Stimulated activated CD8-positive, alpha-beta memory T cell treated with anti-CD3 and anti-CD28 coated beads, Interleukin-15, amount 100 ng/mL, for 1 hour (primary cell): ENCODE results near the gene NOL11.
A peak's percentile ranks its signal among the peaks of the same experiment; 100 is the strongest.
"Not testable (repeated sequence)": the region's sequence is repeated elsewhere in the genome, so short reads cannot be mapped to it uniquely, and the experiment has no call there.

Source experiments
- DNase-seq: peaks from one replicate; pipeline ENCODE4 v3.0.0-alpha.2; 2020; ENCODE audit warnings: low read depth

Gene NOL11

DNA sequence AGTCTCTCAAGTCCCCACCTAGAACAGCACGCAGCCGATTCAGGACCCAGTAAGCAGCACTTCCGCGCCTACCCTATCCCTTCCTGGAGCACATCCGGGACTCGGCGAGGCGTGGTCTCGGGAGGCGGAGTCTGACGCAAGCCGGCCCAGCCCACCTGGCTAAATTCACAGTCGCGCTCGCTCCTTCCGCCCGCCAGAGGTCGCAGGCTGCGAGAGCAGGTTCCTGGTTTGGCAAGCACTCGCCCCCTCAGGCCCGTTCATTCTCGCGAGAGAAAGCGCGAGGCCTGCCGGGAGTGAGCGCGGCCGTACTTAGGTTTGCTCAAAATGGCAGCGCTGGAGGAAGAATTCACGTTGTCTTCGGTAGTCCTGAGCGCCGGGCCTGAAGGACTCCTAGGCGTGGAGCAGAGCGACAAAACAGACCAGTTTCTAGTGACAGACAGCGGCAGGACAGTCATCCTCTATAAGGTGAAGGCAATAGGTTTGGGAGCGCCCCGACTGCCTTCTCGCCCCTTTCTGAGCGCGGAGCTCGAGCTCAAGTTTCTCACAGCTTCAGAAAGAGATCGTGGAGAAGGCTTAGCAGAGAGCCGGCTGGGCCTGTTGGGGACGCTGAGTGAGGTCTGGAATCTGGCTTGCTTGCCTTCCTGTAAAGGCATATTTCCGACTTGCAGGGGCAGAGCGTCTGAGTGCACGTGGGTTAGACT is at the start of gene NOL11:
Gene NOL11 (plus strand): TSS at position 313 of the 701 bp plus-strand sequence. CDS start 12 bp downstream, at position 325.
- DNase-seq: peak; percentile 98

DNA sequence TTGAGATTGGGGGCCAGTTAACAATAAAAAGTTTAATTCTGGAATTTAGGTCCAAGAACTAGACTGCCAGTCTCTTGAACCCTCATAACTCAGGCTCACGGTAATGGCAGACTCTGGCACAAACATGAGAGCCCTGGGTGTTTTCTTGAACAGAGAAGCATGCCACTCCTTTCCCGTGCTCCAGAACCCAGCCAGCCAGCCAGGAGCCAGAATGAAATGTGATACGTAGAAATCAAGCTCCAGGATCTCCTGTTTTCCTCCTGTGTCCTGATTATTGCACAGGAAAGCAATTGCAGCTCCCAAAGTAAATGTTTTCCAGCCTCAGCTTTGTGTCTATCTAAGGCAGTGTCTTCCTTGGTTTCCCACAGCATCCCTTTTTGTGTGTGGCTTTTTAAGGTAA is 46.2 kb upstream of the NOL11 start:
- DNase-seq: no peak

DNA sequence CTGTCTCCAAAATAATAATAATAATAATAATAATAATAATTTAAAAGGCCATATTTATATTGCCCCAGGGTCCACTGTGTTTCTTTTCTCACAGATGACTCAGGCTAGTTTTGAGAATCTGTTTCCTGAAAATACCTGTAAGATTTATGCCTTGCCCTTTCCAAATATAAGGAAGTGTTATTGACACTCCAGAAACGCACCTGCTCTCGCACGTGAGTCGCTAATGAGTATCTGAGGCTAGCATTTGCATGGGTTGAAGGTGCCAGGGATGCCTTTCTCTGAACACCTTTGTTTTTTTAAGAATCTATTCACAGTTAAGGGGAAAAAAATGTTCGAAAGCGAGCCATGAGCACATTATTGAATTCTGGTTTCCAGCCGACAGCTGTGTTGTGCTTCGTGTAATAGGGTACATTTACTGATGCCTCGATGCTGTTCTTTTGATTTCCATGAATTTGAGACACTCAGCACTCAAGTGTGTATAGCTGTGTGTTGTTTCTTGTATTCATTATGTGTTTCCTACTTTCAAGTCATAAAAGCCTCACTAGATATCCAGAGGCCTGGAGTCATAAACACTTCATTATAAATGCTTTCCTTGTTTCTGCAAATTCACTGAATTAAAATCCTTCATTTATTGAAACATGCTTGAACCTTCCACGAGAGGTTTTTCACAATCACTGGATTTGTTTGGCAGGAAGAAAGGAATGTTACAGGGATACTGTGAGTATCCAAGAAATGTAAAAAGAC is 45.0 kb upstream of the NOL11 start:
- no peak for DNase-seq

- no peak for DNase-seq
Observed at GRCh38 chr17:67675481-67675880, 42.3 kb upstream of the NOL11 start.

GRCh38 chr17:67676305-67676704 is 41.4 kb upstream of the NOL11 start:
- no peak for DNase-seq

- DNase-seq: no peak
Observed at GRCh38 chr17:67678414-67678813, 39.3 kb upstream of the NOL11 start.

DNA sequence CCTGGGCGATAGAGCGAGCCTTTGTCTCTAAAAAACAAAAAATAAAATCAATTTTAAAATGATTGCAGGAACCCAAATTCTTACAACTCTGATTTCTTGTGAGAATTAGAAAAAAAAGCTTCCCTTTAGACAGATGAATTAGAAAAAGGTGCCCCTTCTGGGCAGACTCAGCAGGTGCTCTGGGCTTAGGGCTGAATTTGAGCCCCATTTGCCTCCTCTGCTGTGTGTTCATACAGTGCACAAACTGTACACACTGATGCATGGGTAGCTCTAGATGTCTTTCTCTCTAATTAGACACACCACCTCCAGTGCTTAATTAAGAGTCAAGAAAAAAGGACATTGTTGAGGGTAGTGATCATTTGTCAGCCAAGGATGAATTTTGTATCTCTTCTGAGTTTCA is 38.5 kb upstream of the NOL11 start:
- DNase-seq: no peak

- no peak for DNase-seq
Observed at GRCh38 chr17:67679721-67680120, 38.0 kb upstream of the NOL11 start.

DNA sequence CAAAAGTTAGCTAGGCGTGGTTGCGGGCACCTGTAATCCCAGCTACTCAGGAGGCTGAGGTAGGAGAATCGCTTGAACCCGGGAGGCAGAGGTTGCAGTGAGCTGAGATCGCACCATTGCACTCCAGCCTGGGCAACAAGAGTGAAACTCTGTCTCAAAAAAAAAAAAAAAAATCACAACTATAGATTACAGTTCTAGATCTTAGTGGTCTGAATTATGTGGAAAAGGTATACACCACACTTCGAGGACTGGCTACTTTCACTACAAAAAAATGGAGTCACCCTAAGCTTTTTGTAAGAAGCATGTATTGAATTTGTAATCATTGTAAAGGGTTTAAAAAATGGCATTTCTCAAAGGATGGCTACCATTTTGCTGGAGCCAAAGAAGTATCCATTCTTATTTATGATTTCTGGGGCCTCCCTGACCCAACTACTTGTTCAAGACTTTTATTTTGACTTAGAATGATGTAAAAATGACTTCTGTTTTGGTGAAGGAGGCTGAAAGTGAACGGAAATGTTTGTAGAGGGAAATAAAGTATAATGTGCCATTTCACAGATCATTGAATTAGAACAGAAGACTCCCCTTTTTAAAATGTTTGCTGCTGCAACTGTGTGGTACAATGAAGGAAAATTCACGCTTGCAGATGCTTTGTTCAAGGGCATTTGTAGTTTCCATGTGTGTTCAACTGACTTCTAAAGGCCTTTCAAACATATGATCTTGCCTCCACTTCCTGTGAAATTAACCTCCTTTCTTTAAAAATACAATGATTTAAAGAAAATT is 37.1 kb upstream of the NOL11 start:
- DNase-seq: no peak

DNA sequence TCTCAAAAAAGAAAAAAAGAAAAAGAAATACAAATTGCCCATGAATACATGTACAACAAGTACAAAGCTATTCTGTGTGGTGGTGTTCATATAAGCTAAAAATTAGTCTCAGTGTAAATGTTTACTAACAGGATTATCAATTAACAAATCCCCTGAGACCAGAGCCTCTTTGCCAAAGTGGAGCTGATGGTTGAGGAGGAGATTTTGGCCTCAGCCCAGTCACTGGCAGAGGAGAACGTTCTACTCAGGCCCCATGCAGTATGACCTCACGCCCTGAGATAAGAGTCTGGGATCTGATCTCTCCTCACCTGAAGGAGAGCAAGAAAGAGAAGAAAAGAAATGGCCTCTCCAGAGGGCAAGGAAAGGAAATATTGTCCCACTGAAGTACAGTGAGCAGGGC is 35.5 kb upstream of the NOL11 start:
- no peak for DNase-seq

DNA sequence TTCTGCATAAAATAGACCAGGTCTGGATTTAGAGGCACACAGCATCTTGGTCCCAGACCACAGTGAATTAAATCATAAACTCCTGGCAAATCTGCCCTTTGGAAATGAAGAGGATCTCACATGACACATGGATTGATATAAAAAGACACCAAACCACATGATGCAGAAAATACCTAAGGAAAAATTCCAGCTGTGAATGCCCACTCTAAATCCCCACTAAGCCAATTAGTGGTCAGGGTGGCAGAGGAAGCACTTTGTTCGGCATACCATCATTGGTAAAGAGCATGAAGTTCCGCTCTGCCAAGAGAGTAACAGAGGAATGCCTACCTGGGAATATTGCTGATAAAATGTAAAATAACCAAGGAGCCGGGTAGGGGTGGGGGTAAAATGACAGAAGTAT is 32.4 kb upstream of the NOL11 start:
- no peak for DNase-seq

DNA sequence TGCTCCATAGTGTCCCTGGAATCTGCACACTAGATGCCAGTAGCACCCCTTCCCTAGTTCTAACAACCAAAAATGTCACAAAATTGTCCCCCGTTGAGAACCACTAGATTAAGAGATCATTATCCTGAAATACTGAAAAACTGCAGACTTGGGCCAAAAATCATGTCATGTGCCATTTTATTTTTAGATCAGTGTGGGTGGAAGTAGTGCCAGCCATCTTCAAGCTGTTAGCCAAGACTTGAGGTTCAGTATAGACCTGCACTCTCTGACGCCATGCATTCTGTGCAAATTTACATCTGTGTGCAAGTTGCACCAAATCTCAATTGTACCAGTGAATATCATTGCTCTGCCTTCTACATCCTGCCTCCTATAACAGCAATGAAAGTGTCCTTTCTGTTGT is 31.5 kb upstream of the NOL11 start:
- DNase-seq: no peak

DNA sequence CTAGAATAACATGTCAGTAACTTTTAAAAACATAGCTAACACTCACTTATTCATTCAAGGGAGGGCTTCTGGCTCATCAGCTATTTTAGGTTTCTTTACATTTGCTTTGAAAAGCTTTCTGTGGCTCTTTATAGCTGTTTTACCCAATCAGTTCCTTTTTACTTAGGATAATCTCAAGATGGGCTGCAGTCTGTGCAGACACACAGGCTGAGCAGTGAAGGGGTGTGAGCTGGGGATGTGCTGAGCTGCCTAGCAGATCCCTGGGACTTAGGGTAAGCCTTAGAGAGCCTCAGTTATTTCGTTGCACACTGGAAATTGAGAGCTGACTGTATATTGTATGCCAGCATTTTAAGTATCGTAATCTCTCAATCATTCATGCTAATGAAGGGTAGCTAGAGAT is 30.2 kb upstream of the NOL11 start:
- DNase-seq: no peak

DNA sequence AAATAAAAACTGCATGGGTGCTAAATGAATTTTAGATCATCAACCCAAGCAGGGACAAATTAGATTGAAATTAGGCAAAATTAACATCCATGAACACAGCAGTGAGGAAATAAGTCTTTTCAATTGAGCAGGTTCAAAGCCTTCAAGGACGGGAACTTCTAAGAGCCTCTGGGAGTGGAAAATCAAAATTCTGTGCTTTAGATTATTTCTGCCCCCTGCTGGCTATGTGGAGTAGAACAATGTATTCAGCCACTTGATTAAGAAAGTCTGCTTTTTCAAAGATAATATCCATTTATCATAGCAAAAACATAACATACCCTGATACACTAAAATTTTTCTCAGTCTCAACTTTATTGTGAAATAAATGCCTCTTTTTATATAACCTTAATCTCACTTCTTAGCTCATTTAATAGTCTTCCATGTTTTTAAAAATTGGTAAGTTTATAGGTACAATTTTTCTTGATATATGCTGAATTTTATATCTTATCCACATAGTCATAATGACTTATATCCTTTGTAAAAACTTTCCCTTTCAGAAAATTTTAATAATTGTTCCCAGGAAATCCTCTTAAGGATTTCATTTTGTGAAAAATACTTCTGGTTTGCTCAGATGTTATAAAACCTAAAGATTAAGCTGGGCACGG is 28.1 kb upstream of the NOL11 start:
- DNase-seq: peak; percentile 12

DNA sequence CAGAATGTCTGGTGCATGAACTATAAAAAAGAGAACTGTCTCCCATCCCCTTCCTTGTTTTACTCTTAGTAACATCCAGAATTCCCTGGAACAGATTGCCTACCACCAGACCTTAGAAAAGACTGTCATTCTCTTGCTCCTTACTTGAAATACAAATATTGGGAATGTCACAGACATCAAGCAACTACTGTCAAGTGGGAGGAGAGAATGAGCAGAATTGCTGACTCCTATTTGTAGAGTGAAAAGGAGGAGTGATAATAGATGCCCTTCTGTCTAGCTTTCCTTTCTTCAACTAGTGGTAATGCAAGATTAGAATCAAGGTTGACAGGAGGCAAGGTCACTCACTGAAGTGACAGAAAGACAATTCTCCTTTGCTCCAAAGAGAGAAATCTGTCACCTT is 23.9 kb upstream of the NOL11 start:
- no peak for DNase-seq

- no peak for DNase-seq
Observed at GRCh38 chr17:67696347-67696746, 21.4 kb upstream of the NOL11 start.

DNA sequence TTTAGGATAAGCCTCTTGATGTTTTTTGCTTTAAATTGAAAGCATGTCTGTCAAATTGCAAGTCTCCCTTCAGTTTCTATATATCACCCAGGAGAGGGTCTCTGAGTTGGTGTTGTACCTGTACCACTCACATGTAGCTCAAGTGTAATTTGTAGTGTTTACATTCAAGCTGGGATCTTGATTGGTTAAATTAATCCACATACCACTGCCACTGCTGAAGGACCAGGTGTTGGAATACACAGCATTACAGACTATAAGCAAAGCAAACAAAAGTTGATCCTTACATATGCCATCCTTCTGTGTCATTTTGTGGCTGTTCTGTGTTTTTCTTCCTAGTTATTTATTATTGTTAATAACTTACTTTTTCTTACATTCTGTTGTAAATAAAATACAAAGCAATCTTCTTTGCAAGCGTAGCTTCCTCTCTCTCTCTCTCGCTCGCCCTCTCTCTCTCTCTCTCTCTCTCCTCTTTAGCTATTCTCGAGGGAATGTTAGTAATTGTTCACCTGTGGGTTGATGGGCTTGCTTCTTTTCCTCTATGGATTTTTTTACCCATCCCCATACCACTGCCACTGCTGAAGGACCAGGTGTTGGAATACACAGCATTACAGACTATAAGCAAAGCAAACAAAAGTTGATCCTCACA is 20.8 kb upstream of the NOL11 start:
- DNase-seq: no peak

GRCh38 chr17:67700037-67700724 is 17.6 kb upstream of the NOL11 start:
- no peak for DNase-seq

DNA sequence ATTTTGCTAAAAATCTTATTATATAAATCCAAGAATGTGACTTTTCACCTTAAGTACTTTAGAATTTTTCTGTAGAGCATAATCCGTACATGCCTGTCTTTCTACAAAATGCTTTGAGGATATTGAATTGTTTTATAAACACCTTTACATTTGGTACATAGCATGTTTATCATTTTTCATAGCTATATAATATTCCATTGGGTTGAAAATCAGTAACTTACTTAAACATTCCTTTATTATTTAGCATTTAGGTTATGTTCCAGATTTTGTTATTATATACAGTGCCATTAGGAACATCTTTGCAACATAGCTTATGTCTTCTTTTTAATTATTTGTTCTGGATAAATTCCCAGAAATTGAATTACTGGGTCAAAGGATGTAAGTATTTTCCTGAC is 17.0 kb upstream of the NOL11 start:
- DNase-seq: no peak

- DNase-seq: not testable (repeated sequence)
Observed at GRCh38 chr17:67702861-67703260, 14.9 kb upstream of the NOL11 start.

GRCh38 chr17:67707442-67707841 is 10.3 kb upstream of the NOL11 start:
- no peak for DNase-seq
